Loucy (cell line): ENCODE measurements around the gene LRRC46.

Experiments
- EZH2phosphoT487 ChIP-seq: fragments of 200-600 bp; IDR thresholded peaks from 2 replicates; pipeline ENCODE4 v1.6.1; 2018; ENCODE audit warnings: antibody characterized with exemption, mild to moderate bottlenecking, moderate library complexity, borderline replicate concordance
- TF ChIP-seq, protein P1 (sequence below): fragments of 200-600 bp; sonication (generic); conservative IDR thresholded peaks from 2 replicates; pipeline ENCODE4 v1.5.1; 2014; ENCODE audit warnings: mild to moderate bottlenecking, antibody characterized with exemption, low read length

DNA sequence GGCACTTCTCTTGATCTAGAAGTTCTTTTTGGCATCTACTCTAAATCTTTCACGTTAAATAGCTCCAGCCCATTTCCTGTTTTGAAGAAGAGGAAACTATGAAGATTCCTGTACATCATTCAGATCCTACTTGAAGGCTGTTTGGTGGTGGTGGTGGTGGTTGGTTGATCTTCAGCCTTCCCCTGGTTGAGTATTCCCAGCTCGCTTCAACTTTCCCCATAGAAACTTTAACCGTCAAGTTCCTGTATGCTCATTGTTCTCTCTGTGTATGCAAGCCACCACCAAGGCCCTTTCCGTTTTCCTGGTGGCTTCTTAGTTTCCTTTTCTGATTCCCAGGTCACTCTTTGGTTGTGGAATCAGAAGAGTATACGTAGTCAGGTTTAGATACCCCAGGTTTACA, 3.3 kb downstream of the LRRC46 start:
- TF ChIP-seq, protein P1, sequence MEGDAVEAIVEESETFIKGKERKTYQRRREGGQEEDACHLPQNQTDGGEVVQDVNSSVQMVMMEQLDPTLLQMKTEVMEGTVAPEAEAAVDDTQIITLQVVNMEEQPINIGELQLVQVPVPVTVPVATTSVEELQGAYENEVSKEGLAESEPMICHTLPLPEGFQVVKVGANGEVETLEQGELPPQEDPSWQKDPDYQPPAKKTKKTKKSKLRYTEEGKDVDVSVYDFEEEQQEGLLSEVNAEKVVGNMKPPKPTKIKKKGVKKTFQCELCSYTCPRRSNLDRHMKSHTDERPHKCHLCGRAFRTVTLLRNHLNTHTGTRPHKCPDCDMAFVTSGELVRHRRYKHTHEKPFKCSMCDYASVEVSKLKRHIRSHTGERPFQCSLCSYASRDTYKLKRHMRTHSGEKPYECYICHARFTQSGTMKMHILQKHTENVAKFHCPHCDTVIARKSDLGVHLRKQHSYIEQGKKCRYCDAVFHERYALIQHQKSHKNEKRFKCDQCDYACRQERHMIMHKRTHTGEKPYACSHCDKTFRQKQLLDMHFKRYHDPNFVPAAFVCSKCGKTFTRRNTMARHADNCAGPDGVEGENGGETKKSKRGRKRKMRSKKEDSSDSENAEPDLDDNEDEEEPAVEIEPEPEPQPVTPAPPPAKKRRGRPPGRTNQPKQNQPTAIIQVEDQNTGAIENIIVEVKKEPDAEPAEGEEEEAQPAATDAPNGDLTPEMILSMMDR: no peak
- no peak for TF ChIP-seq EZH2phosphoT487
